HG02610 (cell line): ENCODE results near the gene LAMC2.
"Not testable (repeated sequence)": the region's sequence is repeated elsewhere in the genome, so short reads cannot be mapped to it uniquely, and the experiment has no call there.

Source experiments
- ATAC-seq: cut with Tn5 transposase; IDR thresholded peaks from one replicate; pipeline ENCODE4 v1.9.1; 2021; ENCODE audit warnings: mild to moderate bottlenecking, moderate library complexity; ENCODE audit not compliant: unreplicated experiment

Gene LAMC2

DNA sequence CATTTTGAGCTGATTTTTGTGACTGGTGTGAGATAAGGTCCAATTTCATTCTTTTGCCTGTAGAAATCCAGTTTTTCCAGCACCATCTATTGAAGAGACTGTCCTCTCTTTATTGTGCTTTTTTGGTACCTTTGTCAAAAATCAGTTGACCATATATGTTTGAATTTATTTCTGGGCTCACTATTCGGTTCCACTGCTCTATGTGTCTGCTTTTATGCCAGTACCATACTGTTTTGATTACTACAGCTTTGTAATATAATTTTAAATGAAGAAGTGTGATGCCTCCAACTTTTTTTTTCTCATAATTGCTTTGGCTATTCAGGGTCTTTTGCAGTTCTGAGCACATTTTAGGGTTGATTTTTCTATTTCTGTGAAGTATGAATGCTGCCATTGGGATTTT, 69.0 kb downstream of the LAMC2 start:
- ATAC-seq, result no peak

DNA sequence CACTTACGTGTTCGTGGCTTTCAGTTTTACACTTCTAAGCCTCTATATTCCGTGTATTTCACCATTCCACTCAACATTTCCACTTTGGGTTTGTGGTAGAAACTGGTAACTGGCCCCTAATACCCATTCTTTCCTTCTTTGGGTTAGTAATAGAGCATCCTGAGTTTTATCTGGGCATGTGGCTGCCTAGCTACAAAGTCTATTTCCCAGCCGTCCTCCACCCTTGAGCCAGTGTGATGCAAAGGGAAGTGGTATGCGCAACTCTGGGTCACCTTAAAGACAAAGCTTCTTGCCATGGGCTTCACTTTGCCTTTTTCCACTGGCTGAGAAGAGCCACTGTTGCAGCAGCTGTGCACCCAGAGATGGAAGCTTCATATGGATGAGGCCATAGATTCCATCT, 73.9 kb downstream of the LAMC2 start:
- no peak for ATAC-seq

DNA sequence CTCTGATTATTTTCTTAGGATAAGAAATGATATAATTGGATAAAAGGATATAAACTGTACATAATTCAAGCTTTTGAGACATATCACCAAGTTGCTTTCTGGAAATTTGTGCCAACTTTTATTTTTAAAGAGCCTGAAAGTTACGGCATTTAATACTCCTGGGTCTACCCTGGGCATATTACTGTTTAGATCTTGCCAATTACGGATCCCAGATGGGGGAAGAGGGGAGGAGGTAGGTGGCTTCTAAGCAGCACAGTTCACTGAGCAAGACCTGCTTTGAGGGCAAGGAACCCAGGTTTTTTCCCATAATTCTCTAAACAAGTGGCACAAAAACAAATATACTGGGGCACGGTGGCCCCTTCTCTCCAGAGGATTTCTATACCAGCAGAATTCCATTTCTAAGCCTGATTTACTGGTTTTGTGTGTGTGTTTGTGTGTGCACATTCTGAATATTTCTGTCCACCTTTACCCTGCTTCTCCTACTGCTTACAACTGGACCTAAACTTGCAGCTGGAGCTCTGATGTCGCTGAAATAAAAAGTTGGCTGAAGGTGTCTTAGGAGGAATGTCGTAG, 76.7 kb downstream of the LAMC2 start:
- no peak for ATAC-seq

DNA sequence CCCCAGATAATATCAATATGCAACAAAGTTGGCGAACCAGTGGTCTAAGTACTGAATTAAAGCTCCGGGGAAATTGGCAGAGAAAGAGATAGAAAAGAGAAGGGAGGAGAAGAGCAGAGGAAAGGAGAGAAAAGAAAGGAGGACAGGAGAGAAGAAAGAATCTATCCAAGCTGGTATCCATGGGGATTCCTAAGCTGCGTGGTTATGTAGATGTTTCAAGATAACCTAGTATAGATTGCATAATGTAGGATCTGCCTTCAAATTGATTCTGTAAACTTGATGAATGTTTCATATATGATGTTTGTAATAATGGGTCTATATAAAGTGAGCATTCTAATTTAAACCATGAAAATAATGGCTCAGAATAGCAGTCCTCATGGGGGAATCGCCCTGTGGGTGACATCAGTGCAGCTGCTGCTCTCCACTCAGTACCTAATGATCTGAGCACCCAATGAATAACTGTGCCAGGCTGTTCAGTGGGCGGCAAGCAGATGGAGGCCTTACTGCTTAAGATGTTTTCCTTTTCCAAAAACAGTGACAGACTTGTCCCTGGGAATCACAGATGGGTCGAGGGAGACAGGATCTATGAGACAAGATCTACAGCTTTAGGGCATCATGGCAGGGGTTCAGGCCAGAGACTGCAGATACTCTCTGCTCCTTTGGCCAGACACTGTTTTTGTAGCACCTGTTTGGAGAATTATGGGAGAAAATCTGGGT, 78.0 kb downstream of the LAMC2 start:
- ATAC-seq, result no peak

DNA sequence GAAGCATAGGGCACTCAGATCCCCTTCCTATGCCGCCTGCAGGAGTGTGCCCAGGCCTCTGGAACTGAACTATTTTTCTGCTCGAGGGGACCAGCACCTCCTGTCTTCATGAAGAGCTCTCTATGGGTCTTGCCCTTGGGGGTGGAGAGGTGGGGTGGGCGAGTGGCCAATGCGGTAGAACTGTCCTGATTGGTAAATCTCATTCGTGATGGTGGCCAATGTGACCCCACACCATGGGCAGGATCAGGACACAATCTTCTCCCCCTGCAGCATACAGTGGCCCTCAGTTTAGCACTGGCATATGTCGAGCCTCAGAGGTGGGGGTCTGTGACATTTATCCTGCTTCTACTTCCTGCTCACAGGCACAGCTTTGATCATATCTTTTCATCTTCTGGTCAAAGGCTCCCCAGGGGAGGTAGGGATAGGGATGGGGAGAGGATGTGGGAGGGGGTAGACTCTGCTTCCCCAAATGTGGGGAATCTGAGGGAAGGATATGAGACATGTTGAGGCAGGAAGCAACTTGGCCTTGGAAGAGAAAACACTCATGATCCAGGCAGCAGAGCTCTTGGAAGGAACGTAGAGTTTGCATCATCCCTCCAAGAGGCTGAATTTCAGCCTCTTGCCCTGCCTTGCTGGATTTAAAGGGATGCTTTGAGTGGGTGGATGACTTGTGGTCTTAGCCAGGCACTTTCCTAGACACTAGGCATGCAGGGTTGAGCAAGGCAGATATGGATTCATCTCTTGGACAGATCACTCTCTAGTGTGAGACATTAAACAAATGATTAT, 81.8 kb downstream of the LAMC2 start:
- no peak for ATAC-seq

DNA sequence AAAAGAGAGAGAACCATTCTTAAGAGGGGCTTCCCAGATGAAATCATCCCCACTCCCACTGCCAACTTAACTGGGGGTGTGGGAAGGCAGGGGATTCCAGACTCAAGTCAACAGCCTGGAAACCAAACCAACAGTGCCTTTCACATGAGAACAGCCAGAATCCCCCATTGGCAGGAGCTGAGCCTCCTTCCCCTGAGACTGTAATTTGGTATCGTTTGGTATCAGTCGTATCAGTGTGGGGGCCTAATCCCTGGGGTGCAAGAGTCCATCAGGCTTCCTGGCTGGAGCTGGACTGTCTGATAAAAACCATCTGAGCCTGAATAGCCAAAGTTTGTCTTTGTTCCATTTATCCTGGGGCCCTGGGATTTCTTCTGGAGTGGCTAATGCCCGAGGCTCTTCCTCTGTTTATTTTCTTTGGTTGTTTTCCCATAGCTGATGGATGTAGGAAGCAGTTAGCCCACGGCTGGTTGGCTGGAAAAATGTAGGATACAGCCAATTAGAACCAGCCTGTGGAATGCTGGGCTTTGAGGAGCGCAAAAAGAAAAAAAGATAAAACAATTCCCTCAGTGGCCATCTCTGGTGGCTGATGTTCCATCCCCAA, 84.6 kb downstream of the LAMC2 start:
- ATAC-seq, result peak; percentile 44

DNA sequence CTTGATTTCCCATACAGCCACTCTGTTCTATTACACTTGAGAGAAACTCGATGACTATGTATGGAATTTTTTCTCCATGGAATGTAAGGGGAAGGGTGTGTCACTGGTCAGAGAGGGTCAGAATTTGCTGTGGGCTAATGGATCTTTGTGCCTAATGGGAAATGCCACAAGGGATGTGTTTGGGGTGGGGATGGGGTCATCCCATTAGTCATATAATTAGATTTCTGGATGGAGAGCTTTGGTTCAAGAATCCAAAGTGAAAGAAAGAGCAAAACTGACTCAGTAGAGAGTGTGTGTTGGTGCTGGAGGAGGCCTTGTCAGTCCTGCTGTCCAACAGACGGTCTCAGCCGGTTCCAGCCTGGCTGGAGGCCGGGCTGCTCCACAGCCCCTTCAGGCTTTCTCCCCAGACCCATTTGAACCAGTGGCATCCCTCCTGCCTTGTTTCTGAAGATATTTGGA, 86.4 kb downstream of the LAMC2 start:
- no peak for ATAC-seq

DNA sequence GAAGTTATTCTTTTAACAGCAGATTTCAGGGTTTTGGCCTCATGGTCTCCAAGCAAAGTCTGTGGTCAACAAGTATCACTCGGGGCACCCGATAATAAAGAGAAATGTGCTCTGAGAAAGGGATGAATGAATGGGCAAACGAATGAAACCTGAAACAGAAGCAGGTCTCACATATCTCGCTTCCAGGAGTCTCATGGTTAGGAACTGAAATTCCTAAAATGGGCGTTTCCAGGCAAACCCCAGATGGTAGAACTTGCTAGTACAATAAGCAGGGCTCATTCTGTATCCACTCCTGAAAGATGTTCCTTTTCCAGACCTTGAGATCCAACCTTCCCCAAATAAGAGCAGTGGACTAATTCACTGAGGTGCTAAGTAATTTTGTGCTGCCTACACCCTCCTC, 87.2 kb downstream of the LAMC2 start:
- ATAC-seq, result no peak

DNA sequence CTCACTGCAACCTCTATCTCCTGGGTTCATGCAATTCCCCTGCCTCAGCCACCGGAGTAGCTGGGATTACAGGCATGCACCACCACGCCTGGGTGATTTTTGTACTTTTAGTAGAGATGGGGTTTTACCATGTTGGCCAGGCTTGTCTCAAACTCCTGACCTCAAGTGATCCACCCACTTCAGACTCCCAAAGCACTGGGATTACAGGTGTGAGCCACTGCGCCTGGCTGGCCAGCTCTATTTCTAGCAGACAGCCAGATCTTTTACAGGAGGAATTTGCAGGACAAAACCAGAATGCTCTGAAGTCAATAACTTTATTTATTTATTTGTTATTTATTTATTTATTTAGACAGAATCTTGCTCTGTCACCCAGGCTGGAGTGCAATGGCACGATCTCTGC, 87.9 kb downstream of the LAMC2 start:
- ATAC-seq, result not testable (repeated sequence)

DNA sequence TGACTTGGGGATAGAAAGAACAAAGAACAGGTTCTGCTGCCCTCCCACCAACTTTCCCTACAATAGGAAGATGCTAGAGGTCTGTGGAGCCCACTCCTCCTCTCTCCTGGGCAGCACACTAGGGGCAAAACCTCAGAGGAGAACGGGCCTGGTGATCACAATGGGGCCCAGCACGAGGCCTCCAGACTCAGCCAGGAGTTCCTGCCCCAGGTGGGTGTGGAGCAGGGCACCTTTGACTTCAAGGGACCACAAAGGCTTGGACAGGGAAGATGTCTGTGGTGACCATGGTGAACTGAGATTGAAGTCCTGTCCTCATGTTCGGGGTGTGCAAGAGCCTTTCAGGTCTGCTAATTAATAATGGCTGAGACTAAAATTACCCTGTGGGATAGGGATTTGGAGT, 88.8 kb downstream of the LAMC2 start:
- no peak for ATAC-seq

DNA sequence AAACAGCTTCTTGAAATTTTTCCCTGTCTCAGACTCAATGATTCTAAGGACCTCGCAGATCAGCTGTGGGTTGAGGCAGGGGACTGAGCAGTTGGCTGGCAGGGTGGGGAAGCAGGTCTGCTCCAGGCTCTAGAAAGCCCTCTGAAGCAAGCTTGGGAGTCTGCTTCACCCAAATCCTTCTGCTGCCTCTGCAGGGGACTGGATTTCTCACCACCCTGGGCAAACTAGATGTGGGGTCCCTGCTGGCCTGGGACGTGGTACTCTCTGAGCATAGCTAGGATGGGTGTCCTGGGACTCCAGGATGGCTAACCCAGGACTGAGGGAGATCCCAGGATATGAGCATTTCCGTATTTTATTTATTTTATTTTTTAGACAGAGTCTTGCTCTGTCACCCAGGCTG, 89.3 kb downstream of the LAMC2 start:
- no peak for ATAC-seq

DNA sequence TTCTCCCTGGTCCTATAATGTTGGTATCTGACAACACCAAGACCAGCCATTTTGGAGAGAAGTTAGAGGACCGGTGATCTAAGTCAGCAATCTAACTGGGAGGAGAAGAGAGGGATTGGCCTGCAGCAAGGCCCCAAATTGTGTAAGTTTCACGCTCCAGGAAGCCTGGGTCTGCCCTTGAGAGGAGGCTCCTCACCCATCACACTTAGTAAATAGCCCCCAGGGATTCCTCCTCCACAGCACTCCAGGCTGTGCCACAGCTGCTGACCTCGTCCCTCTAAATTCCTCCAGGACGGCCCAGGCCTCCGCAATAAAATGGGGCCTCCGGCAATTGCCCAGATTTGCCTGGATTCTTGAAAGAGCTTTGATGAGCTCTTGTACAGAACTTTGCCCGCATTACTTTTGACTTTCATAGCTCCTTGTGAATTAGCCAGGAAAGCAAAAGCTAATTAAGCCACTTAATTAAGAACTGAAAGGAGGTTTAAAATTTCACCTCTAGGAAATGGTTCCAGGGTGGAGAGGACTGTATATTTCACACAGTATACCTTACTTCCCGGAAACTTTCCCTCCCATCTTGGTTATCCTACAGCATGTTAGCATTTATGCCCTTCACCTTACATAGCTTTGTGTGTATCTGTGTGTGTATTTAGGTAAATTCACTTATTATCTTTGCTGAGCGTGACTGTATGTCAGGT, 90.5 kb downstream of the LAMC2 start:
- ATAC-seq, result no peak

DNA sequence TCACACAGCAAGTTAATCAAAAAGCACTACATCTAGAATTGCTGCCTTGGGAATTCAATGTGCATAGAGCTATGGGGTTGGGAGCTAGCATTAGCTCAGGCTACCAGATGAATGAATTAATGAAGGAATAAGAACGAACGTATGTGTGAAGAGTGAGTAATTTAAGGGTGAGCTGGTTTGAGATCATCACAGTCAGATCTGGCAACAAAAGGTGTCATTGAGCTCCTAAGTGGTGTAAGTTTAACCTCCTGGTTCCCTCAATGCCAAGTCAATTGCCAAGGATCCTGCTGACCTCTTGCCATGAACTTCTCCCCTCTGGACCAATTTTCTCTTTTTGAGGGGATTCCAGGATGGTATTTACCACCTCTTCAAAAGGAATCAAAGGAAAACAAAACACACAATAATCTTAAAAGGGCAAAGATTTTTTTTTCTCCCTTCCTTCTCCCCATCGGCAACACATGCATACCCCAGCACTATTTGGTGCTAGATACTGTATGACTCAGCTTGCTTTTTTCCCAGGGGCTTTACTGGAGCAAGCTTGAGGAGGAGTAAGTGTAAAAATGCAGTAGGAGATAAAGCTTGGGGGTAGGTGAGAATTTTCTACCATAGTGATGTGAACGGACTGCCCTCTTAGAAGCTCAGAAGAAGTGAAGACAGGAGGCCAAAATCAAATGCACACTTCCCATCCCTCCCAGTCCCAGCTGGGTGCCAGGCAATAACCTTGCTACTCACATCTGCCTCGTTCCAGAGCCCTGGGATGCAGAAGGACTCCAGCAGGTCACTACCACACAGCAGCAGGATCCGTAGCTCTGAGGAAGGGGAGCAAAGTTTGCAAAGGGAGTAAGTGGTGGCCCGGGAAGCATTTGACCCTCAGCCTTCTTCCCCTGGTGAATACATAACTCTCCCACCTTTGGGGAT, 92.0 kb downstream of the LAMC2 start:
- no peak for ATAC-seq

DNA sequence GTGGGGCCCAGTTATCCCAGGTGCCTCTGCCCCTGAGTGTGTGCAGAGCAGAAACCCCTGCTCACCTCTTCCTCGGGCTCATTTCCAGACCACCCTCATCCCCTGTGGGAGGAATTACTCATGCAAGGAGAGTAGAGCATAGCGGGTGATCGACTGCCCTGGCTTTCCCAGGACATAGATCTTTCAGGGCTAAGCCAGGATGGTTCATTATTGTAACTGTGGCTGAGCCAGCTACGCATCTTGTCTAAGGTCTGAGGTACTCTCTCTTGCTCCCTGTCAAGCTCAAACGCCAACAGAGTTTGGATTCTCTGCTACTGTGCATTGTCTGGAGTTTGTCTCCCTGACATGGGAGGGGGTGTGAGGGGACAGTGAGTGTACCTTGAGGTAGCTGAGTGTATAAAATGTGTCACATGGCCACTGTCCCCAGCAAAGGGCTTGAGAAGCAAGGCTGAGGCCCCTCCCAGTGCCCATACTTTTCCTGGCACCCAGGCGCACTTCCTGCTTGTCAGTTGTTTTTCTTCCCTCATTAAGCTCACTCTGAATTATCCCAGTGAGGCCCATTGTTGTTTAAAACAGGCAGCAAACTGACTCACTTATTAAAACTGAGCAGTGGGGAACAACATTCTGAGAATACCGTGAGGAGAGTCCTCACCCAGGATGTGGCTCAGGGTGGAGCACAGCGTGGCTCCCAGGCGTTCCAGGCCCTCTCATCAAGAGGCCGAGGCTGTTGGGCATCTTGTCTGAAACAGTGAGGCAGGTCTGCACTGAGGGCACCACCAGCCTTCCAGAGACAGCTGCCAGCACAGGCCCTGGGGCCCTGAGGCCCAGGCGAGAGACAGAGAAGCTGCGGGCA, 92.9 kb downstream of the LAMC2 start:
- no peak for ATAC-seq

DNA sequence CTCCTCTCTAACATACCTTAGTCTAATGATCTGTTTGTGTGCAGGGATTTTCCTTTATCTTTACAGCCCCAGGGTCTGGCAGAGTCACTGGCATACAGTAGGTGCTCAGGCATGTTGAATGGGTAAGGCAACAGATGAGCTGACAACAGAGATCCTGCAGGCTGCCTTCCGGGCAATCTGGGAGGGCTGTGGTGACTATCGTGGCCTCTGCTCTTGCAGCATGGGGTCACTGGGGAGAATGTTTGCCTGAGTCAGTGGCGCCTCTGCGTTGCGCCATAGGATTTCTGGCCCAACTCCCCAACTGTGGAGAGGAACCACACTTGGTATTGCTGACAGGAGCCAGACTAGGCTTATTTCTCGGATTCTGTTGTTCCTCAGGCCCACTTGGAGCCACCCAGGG, 93.8 kb downstream of the LAMC2 start:
- ATAC-seq, result no peak

DNA sequence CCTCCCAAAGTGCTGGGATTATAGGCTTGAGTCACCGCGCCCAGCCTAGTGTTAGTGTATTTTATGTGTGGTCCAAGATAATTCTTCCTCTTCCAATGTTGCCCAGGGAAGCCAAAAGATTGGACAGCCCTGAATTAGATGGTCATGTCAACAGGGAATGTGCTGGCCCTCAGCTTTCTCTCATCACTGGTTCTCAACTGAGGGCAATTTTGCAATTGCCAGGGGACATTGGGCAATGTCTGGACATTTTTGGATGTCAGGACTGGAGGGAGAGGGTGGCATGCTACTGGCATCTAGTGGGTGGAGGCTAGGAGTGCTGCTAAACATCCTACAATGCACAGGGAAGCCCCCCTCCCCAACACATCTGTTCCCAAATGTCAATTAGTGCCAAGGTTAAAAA, 95.0 kb downstream of the LAMC2 start:
- no peak for ATAC-seq

DNA sequence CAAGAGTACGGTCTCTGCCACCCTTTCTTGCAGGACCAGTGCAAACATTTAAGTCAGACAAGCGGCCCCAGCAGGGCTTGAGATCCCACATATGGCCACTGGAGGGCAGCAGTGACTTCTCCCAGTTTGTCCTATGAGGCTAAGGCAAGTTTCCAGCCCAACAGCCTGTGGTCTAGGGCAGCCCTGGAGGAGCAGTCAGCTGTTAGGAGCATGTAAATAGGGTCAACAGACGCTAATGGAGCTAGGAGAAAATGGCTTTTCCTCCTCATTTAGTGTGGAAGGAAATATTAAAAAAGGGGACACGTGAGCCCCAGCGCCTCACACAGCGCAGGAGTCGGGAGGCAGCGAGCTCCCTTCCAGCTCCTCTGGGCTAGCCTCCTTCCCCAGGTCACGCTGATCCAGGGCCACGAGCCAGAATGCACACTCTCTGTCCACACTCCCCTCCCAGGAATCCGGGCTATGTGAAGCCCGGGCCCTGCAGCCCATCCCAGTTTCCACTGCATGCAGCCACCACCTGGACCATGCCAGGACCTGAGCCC, 95.6 kb downstream of the LAMC2 start:
- ATAC-seq, result peak; percentile 57

DNA sequence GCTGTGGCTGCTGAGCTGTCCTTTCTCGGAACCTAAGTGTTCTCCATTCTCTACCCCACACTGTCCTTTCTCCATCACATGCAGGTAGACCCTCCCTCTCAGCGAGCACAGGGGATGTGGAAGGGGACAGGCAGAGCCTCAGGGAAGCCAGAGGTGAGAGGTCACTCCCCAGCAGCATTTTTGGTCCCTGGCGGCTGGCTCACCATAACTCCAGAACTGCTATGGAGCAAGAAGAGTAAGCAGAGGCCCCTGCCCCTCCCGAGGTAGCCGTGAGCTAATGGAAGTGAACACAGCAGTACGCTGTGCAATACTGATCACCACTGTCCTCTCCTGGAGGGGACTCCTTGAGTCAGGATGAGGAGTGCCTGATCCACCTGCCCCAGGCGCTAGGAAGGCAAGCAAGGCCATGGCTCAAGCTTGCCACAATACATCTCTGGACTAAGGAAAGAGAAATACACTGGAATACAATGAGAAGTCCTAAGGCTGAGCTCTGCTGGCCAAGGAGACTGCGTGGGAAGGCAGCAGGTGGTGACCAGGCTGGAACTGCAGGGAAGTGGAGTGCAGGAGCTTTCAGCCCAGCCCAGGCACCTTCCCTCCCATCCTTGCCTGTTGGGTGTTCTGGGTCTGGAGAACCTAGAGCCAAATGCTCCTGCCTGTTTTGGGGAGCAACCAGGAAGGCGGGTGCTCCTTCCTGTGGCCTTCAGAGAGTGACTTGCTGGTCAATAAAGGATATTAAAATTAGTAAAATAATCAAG, 96.2 kb downstream of the LAMC2 start:
- no peak for ATAC-seq
